Neural cell (in vitro differentiated cells): ENCODE measurements around the gene HYOU1.

Experiments used
- CTCF ChIP-seq: fragments of 450-650 bp; IDR thresholded peaks from 2 replicates; pipeline ENCODE4 v1.5.1; 2014; ENCODE audit warnings: antibody characterized with exemption, mild to moderate bottlenecking, moderate library complexity; ENCODE audit not compliant: poor library complexity, severe bottlenecking
- EP300 ChIP-seq: fragments of 450-650 bp; conservative IDR thresholded peaks from 2 replicates; pipeline ENCODE4 v1.6.1; 2014; ENCODE audit warnings: antibody characterized with exemption, mild to moderate bottlenecking, moderate library complexity; ENCODE audit not compliant: poor library complexity, severe bottlenecking
- EZH2 ChIP-seq: fragments of 200-600, 300-800 bp; shearing (Covaris generic), sonication (generic); IDR thresholded peaks from 2 replicates; pipeline ENCODE4 v1.6.1; 2014; ENCODE audit warnings: antibody characterized with exemption, low read length, borderline replicate concordance, mild to moderate bottlenecking; ENCODE audit not compliant: insufficient read depth, poor library complexity, severe bottlenecking
- MXI1 ChIP-seq: fragments of 450-650 bp; conservative IDR thresholded peaks from 2 replicates; pipeline ENCODE4 v1.6.1; 2014; ENCODE audit warnings: antibody characterized with exemption, mild to moderate bottlenecking; ENCODE audit not compliant: poor library complexity, severe bottlenecking
- POLR2AphosphoS5 ChIP-seq: IDR thresholded peaks from 2 replicates; pipeline ENCODE4 v1.6.1; 2012
- RAD21 ChIP-seq: fragments of 450-650 bp; conservative IDR thresholded peaks from 2 replicates; pipeline ENCODE4 v1.6.1; 2014; ENCODE audit warnings: antibody characterized with exemption, mild to moderate bottlenecking, moderate library complexity
- REST ChIP-seq: IDR thresholded peaks from 2 replicates; pipeline ENCODE4 v1.6.1; 2012; ENCODE audit warnings: borderline replicate concordance
- SMC3 ChIP-seq: fragments of 450-650 bp; conservative IDR thresholded peaks from 2 replicates; pipeline ENCODE4 v1.6.1; 2014; ENCODE audit warnings: antibody characterized with exemption, mild to moderate bottlenecking, moderate library complexity; ENCODE audit not compliant: poor library complexity
- TAF1 ChIP-seq: IDR thresholded peaks from 2 replicates; pipeline ENCODE4 v1.6.1; 2012; ENCODE audit warnings: low read depth

- no peak for TF ChIP-seq EZH2
- no peak for TF ChIP-seq EP300
- TF ChIP-seq TAF1 = no peak
- no peak for TF ChIP-seq CTCF
- no peak for TF ChIP-seq SMC3
- no peak for TF ChIP-seq REST
- no peak for TF ChIP-seq POLR2AphosphoS5
- no peak for TF ChIP-seq RAD21
- no peak for TF ChIP-seq MXI1
These were observed 35.4 kb downstream of the HYOU1 start for GRCh38 chr11:119021631-119022030.
